HCT116 (cell line): Measurements from ENCODE around the gene AFAP1L2.

ENCODE experiments used
- ATF3 ChIP-seq: IDR thresholded peaks from 2 replicates; pipeline ENCODE4 v1.6.1; 2012
- EZH2phosphoT487 ChIP-seq: fragments of 200-600 bp; IDR thresholded peaks from 2 replicates; pipeline ENCODE4 v1.6.1; 2018; ENCODE audit warnings: antibody characterized with exemption, borderline replicate concordance
- MAX ChIP-seq: IDR thresholded peaks from 2 replicates; pipeline ENCODE4 v1.6.1; 2012

- TF ChIP-seq ATF3 (no peak), EZH2phosphoT487 (no peak), MAX (no peak)
Observed at GRCh38 chr10:114372995-114373394, 31.3 kb downstream of the AFAP1L2 start.
